ENCODE results near the gene NUDT19. TPM values are rescaled to one million over a fixed set of nuclear protein-coding genes. Genes with fewer than 3 reads are reported as not detected.
"Not testable (repeated sequence)": the region's sequence is repeated elsewhere in the genome, so short reads cannot be mapped to it uniquely, and the experiment has no call there.

NUDT19 gene
- total RNA-seq, 4 donors from 2014 or later = 6.1 to 13.6 (median 9.0) TPM

DNA sequence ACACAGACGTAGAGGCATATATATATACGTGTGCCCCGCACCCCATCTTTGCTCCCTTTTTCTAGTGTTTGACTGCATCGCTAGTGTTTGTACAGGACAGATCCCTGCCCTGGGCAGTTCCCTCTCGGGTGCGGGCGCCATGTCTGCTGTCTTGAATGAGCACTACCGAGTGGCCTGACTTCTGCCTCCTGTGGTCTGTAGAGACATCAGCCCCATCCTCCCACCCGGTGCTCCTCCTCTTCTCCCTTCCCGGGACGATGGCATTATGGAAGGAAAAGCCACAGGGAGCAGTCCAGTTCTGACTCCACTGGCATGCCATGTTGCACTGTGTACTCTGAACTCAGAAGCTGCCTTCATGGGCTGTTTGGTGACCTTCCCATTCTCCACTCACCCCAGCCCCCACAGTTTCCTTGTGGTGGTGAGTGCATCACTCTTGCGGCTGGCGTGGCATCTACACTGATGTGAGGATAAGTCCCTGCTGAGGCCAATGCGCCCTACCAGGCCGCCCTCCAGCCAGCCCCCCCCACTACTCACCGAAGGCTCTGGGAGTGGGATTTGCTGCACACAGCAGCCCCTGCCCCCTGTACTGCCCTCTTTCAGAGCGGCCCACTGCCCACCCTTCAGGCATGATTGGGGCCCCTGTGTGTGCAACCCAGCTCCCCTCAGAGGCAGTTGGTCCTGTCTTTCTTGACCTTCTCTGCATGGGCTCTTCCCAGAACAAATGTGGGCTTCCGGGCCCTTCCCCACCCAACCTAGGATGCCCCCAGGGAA lies 53.1 kb downstream of the NUDT19 start:
- ATAC-seq = no peak
- TF ChIP-seq POLR2A (IDR thresholded peaks at IDR 0.05) = no peak
- TF ChIP-seq, protein P1, sequence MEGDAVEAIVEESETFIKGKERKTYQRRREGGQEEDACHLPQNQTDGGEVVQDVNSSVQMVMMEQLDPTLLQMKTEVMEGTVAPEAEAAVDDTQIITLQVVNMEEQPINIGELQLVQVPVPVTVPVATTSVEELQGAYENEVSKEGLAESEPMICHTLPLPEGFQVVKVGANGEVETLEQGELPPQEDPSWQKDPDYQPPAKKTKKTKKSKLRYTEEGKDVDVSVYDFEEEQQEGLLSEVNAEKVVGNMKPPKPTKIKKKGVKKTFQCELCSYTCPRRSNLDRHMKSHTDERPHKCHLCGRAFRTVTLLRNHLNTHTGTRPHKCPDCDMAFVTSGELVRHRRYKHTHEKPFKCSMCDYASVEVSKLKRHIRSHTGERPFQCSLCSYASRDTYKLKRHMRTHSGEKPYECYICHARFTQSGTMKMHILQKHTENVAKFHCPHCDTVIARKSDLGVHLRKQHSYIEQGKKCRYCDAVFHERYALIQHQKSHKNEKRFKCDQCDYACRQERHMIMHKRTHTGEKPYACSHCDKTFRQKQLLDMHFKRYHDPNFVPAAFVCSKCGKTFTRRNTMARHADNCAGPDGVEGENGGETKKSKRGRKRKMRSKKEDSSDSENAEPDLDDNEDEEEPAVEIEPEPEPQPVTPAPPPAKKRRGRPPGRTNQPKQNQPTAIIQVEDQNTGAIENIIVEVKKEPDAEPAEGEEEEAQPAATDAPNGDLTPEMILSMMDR (IDR thresholded peaks at IDR 0.05) = no peak
- no peak for TF ChIP-seq EP300 (IDR thresholded peaks at IDR 0.05)
- no peak for TF ChIP-seq POLR2AphosphoS5 (IDR thresholded peaks at IDR 0.05)
- Histone ChIP-seq H3K4me1 (no peaks in the 10 kb centered on the region), H3K27me3 (peaks cover 39% of the 10 kb centered on the region), H3K9me3 (no peaks in the 10 kb centered on the region), H3K36me3 (no peaks in the 10 kb centered on the region), H3K4me3 (no peak overlapping the region), H3K27ac (no peak overlapping the region)
- WGBS, 2 donors (ENCODE audit: low coverage in 1 of 2) = 82 to 83% methylated on average over 8 to 11 of the region's 18 CpGs

DNA sequence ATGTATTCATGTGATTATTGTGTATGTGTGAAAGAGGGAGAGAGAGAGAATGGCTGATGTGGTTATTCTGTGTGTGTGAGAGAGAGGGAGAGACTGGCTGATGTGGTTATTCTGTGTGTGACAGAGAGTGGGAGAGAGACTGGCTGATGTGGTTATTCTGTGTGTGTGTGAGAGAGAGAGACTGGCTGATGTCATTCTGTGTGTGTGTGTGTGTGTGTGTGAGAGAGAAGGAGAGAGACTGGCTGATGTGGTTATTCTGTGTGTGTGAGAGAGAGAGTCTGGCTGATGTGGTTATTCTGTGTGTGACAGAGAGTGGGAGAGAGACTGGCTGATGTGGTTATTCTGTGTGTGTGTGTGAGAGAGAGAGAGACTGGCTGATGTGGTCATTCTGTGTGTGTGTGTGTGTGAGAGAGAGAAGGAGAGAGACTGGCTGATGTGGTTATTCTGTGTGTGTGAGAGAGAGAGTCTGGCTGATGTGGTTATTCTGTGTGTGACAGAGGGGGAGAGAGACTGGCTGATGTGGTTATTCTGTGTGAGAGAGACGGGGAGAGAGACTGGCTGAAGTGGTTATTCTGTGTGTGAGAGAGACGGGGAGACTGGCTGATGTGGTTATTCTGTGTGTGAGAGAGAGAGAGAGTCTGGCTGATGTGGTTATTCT lies 54.1 kb downstream of the NUDT19 start:
- H3K36me3 ChIP-seq, H3K27ac ChIP-seq, ATAC-seq, H3K9me3 ChIP-seq, H3K4me1 ChIP-seq, H3K4me3 ChIP-seq: not testable (repeated sequence)
- WGBS, 2 donors (ENCODE audit: low coverage in 1 of 2) = 14 to 30% methylated on average over 2 of the region's 2 CpGs
- peaks cover 48% of the 10 kb centered on the region for H3K27me3 ChIP-seq

DNA sequence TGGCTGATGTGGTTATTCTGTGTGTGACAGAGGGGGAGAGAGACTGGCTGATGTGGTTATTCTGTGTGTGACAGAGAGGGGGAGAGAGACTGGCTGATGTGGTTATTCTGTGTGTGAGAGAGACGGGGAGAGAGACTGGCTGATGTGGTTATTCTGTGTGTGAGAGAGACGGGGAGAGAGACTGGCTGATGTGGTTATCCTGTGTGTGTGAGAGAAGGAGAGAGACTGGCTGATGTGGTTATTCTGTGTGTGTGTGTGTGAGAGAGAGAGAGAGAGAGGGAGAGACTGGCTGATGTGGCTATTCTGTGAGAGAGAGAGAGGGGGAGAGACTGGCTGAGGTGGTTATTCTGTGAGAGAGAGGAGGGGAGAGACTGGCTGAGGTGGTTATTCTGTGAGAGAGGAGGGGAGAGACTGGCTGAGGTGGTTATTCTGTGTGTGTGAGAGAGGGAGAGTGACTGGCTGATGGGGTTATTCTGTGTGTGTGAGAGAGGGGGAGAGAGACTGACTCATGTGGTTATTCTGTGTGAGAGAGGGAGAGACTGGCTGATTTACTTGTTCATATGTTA lies 55.1 kb downstream of the NUDT19 start:
- not testable (repeated sequence) for H3K4me1 ChIP-seq, H3K9me3 ChIP-seq, H3K36me3 ChIP-seq, ATAC-seq, H3K4me3 ChIP-seq, H3K27ac ChIP-seq
- 9 to 18% methylated on average over 2 of the region's 2 CpGs for WGBS, 2 donors (ENCODE audit: low coverage in 1 of 2)
- peaks cover 49% of the 10 kb centered on the region for H3K27me3 ChIP-seq

DNA sequence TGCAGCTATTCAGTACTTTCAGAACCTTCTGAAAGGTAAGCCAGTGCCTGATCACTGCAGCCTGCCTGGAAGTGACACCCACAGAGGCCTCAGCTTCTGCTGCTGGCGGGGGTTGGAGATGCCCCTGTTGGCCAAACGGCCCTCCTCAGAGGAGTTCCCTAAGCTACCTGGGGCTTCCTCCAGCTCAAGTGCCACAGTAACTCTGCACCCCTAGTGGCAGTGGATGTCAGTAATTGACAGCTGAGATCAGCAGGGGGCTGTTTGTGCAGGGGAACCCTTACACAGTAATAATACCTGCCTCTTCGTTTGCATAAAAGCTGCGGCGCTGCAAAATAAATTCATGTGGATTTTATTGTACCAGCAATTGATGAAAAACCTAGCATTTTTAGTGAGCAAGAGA lies 56.9 kb downstream of the NUDT19 start:
- H3K36me3 ChIP-seq = no peaks in the 10 kb centered on the region
- TF ChIP-seq POLR2A (IDR thresholded peaks at IDR 0.05) (no peak), POLR2AphosphoS5 (IDR thresholded peaks at IDR 0.05) (no peak), EP300 (IDR thresholded peaks at IDR 0.05) (no peak)
- TF ChIP-seq, protein P1 (IDR thresholded peaks at IDR 0.05) = no peak
- ATAC-seq = no peak
- H3K4me1 ChIP-seq = no peaks in the 10 kb centered on the region
- H3K9me3 ChIP-seq = no peaks in the 10 kb centered on the region
- H3K27me3 ChIP-seq = peaks cover 52% of the 10 kb centered on the region
- H3K4me3 ChIP-seq = no peak overlapping the region
- WGBS, 2 donors (ENCODE audit: low coverage in 1 of 2) = 71 to 73% methylated on average over 3 of the region's 5 CpGs
- H3K27ac ChIP-seq = no peak overlapping the region

DNA sequence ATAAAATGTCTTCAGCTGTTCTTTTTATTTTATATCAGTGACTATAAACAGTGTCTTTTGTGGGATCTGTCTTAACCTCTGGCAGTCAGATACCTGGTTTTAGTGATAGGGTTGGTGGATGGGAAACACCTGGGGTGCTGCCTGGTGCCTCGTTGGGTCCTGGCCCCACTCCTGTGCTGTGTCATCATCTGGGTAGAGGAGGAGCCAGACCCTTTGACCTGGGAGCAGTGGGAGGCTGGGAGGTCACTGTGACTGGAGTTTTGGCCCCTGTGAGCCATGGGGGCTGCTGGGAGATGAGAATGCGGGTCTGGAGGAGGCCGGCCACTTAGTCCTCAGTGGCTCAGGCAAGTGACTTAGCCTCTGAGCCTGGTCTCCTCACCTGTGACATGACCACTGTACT lies 57.3 kb downstream of the NUDT19 start:
- TF ChIP-seq POLR2A (IDR thresholded peaks at IDR 0.05) = no peak
- TF ChIP-seq POLR2AphosphoS5 (IDR thresholded peaks at IDR 0.05) = no peak
- TF ChIP-seq EP300 (IDR thresholded peaks at IDR 0.05) = no peak
- TF ChIP-seq, protein P1 (IDR thresholded peaks at IDR 0.05) = no peak
- WGBS, 2 donors (ENCODE audit: low coverage in 1 of 2) = 100% methylated on average over 1 of the region's 3 CpGs; no CpG with 5 or more reads in 1 of the 2 donors
- ATAC-seq = no peak
- Histone ChIP-seq H3K27me3 (peaks cover 51% of the 10 kb centered on the region), H3K27ac (no peak overlapping the region), H3K4me3 (no peak overlapping the region), H3K9me3 (no peaks in the 10 kb centered on the region), H3K36me3 (no peaks in the 10 kb centered on the region), H3K4me1 (no peaks in the 10 kb centered on the region)

DNA sequence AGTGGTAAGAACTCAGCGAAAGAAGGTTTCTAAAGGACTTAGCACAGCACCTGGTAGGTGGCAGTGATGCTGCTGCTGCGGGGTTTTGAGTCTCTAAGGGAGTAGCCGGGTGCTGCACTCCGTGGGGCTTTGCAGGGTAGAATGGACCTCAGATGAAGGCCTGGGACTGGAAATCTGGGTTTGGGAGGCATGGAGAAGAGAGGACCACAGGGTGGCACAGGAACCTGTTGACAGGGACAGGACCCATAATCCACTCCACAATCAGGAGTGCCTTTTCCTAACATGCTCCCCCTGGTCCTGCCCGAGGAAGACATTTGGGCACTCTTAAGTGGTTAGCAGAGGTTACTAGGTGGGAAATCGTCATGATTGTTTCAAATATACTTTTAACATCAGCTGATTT lies 57.7 kb downstream of the NUDT19 start:
- H3K27me3 ChIP-seq = peaks cover 51% of the 10 kb centered on the region
- 64 to 70% methylated on average over 6 of the region's 6 CpGs for WGBS, 2 donors (ENCODE audit: low coverage in 1 of 2)
- TF ChIP-seq POLR2AphosphoS5 (IDR thresholded peaks at IDR 0.05) = no peak
- TF ChIP-seq EP300 (IDR thresholded peaks at IDR 0.05) = no peak
- TF ChIP-seq, protein P1 (IDR thresholded peaks at IDR 0.05) = no peak
- TF ChIP-seq POLR2A (IDR thresholded peaks at IDR 0.05) = no peak
- no peaks in the 10 kb centered on the region for H3K4me1 ChIP-seq
- no peak overlapping the region for H3K27ac ChIP-seq
- no peaks in the 10 kb centered on the region for H3K9me3 ChIP-seq
- H3K36me3 ChIP-seq = no peaks in the 10 kb centered on the region
- H3K4me3 ChIP-seq = no peak overlapping the region
- ATAC-seq = no peak
